A673 (cell line): ENCODE data around the gene CDPF1. TPM values are rescaled to one million over a fixed set of nuclear protein-coding genes. Genes with fewer than 3 reads are reported as not detected.

Source experiments
- BruUV-seq: library from RNA; stranded (reverse); fragments of 400-500 nt; replicated peaks from 2 replicates; lab custom pipeline; 2021; lab: Mats Ljungman, UMichigan
- CTCF ChIA-PET: fragments of 300-600 bp; sonication (Branson Sonifier 250); formaldehyde crosslinking; loops from one replicate; lab custom pipeline; 2022; ENCODE audit warnings: antibody characterized with exemption; lab: Charles Lee
- POLR2A ChIA-PET: fragments of 300-600 bp; sonication (Branson Sonifier 250); formaldehyde crosslinking; loops from one replicate; lab custom pipeline; 2022; ENCODE audit warnings: antibody characterized with exemption; ENCODE audit not compliant: low non-redundant PET; lab: Charles Lee
- DNase-seq: peaks from one replicate; pipeline ENCODE4 v3.0.0-alpha.2; 2015; ENCODE audit warnings: low spot score
- H3K27ac ChIP-seq: fragments of 200-600 bp; sonication (generic); 2 replicates; pipeline ENCODE4 v1.5.1; 2016; ENCODE audit warnings: mixed run types, low read depth, mild to moderate bottlenecking, mixed read lengths, antibody characterized with exemption, low read length; ENCODE audit not compliant: poor library complexity, severe bottlenecking
- H3K27me3 ChIP-seq: fragments of 200-600 bp; sonication (generic); replicated peaks from 2 replicates; pipeline ENCODE4 v1.6.1; 2017; ENCODE audit warnings: mixed run types, low read depth, mild to moderate bottlenecking, mixed read lengths, antibody characterized with exemption, low read length; ENCODE audit not compliant: insufficient read depth, poor library complexity
- H3K36me3 ChIP-seq: fragments of 200-600 bp; sonication (generic); 2 replicates; pipeline ENCODE4 v1.6.1; 2016; ENCODE audit warnings: mixed run types, mild to moderate bottlenecking, mixed read lengths, antibody characterized with exemption, low read length; ENCODE audit not compliant: insufficient read depth, poor library complexity, severe bottlenecking
- H3K4me1 ChIP-seq: fragments of 200-600 bp; sonication (generic); 2 replicates; pipeline ENCODE4 v1.6.1; 2017; ENCODE audit warnings: mixed run types, mild to moderate bottlenecking, mixed read lengths, antibody characterized with exemption, low read length; ENCODE audit not compliant: insufficient read depth, poor library complexity, severe bottlenecking
- H3K4me3 ChIP-seq: fragments of 200-600 bp; sonication (generic); 2 replicates; pipeline ENCODE4 v1.5.1; 2016; ENCODE audit warnings: low read depth, mixed run types, mild to moderate bottlenecking, mixed read lengths, low read length; ENCODE audit not compliant: poor library complexity, severe bottlenecking
- H3K9me3 ChIP-seq: fragments of 200-600 bp; sonication (generic); 2 replicates; pipeline ENCODE4 v1.6.1; 2016; ENCODE audit warnings: mixed run types, low read depth, mild to moderate bottlenecking, mixed read lengths, antibody characterized with exemption, low read length; ENCODE audit not compliant: poor library complexity, severe bottlenecking
- CTCF ChIP-seq: fragments of 300-800, 200-600 bp; sonication (generic); conservative IDR thresholded peaks from 2 replicates; pipeline ENCODE4 v1.5.1; 2017; ENCODE audit warnings: low read depth, mild to moderate bottlenecking, antibody characterized with exemption, low read length, moderate library complexity, mixed read lengths
- EZH2 ChIP-seq: fragments of 200-600 bp; sonication (generic); IDR thresholded peaks from 2 replicates; pipeline ENCODE4 v1.6.1; 2017; ENCODE audit warnings: borderline replicate concordance, low read depth, mild to moderate bottlenecking, mixed read lengths, antibody characterized with exemption, low read length; ENCODE audit not compliant: poor library complexity, severe bottlenecking
- intact Hi-C: fragments of 100-400 bp; cut with micrococcal nuclease; formaldehyde crosslinking; loops from one replicate; pipeline ENCODE4 v1.10.0; 2022; ENCODE audit not compliant: unreplicated experiment
- total RNA-seq: library from RNA; stranded (reverse); gene quantifications from 2 replicates; pipeline ENCODE4 v1.2.3, GENCODE V29; 2021

Gene CDPF1
- total RNA-seq, 1 experiment from 2014 or later = 7.0 TPM

GRCh38 chr22:46296257-46297150 is 46.4 kb upstream of the CDPF1 start, which contains the start of gene GTSE1:
Gene GTSE1, plus strand, starts transcription at chr22:46296870. Its CDS starts 531 bp downstream, at chr22:46297401.
- no TSS peak for BruUV-seq
- Histone ChIP-seq H3K36me3 (peaks cover 28% of the 10 kb centered on the region), H3K27me3 (no peaks in the 10 kb centered on the region), H3K9me3 (no peaks in the 10 kb centered on the region), H3K4me1 (peaks cover 28% of the 10 kb centered on the region), H3K4me3 (peak within 1 kb of the TSS; percentile 79), H3K27ac (peak within 1 kb of the TSS; percentile 86)
- peak; percentile 99 for DNase-seq
- ChIA-PET CTCF (interaction anchor here (1.0 kb wide), 1 partner anchor 174 kb away, joined by 4 read pairs; no protein-coding TSS in a partner anchor), POLR2A (no interaction called here)
- TF ChIP-seq EZH2 = no peak
- TF ChIP-seq CTCF = peak; percentile 39
- intact Hi-C loops = loop anchor here (1.0 to 2.0 kb wide), 2 partner anchors 46 to 174 kb away; partner anchors contain the start of gene CDPF1

- POLR2A ChIA-PET = interaction anchor here (0.5 kb wide), 1 partner anchor 116 kb away, joined by 3 read pairs; no protein-coding TSS in a partner anchor
- BruUV-seq = no TSS peak
- H3K36me3 ChIP-seq = peaks cover 18% of the 10 kb centered on the region
These were observed 45.3 kb upstream of the CDPF1 start for GRCh38 chr22:46295277-46295971.

More at GRCh38 chr22:46295277-46295971, 45.3 kb upstream of the CDPF1 start:
- no peak overlapping the region for H3K27ac ChIP-seq
- DNase-seq = no peak
- TF ChIP-seq CTCF (no peak), EZH2 (no peak)
- H3K4me1 ChIP-seq = peaks cover 28% of the 10 kb centered on the region
- no peaks in the 10 kb centered on the region for H3K27me3 ChIP-seq
- CTCF ChIA-PET = interaction anchor here (0.6 kb wide), 1 partner anchor 431 kb away, joined by 8 read pairs; no protein-coding TSS in a partner anchor
- intact Hi-C loops = no loop called here
- peak overlapping the region; percentile 79 for H3K4me3 ChIP-seq
- no peaks in the 10 kb centered on the region for H3K9me3 ChIP-seq
